ENCODE measurements around the gene TIMM10.
A peak's percentile ranks its signal among the peaks of the same experiment; 100 is the strongest.

Gene TIMM10

GRCh38 chr11:57482782-57483561 is 47.6 kb downstream of the TIMM10 start:
- DNase-seq (ENCODE audit: low spot score) = peak; percentile 77

- no peak for DNase-seq (ENCODE audit: low spot score)
These were observed 48.4 kb downstream of the TIMM10 start for GRCh38 chr11:57481915-57482781.

GRCh38 chr11:57481315-57481714 is 49.2 kb downstream of the TIMM10 start:
- DNase-seq (ENCODE audit: low spot score) = no peak

GRCh38 chr11:57480409-57481137 is 50.0 kb downstream of the TIMM10 start:
- peak; percentile 72 for DNase-seq (ENCODE audit: low spot score)

GRCh38 chr11:57479911-57480310 is 50.6 kb downstream of the TIMM10 start:
- DNase-seq (ENCODE audit: low spot score) = no peak

GRCh38 chr11:57479021-57479663 is 51.4 kb downstream of the TIMM10 start:
- no peak for DNase-seq (ENCODE audit: low spot score)
